Neural progenitor cell (in vitro differentiated cells): ENCODE results near the gene AMMECR1.

Experiments
- EZH2phosphoT487 ChIP-seq: fragments of 200-600 bp; sonication (generic); IDR thresholded peaks from 2 replicates; pipeline ENCODE4 v1.6.1; 2017; ENCODE audit warnings: antibody characterized with exemption
- TF ChIP-seq, protein P1 (sequence below): fragments of 200-600 bp; sonication (generic); IDR thresholded peaks from 2 replicates; pipeline ENCODE4 v1.5.1; 2017; ENCODE audit warnings: antibody characterized with exemption, mild to moderate bottlenecking

DNA sequence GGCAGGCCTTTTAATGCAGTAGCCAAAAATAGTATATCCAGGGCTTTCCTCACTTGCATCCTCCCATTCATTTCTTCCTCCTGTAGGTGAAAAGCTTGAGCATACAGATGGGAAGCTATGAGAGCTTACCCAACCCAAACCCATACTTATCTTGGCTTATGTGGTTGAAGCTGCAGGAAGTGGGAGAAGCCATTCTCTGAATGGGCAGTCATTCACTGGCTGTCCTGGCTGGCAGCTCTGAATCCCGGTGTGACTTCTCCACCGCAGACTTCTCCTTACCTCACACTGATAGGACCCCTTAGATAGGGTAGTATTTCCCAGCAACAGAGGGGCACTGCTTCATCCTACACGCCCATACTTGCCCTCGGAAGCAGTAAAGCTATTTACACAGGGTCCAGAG, 125.4 kb downstream of the AMMECR1 start:
- TF ChIP-seq, protein P1, sequence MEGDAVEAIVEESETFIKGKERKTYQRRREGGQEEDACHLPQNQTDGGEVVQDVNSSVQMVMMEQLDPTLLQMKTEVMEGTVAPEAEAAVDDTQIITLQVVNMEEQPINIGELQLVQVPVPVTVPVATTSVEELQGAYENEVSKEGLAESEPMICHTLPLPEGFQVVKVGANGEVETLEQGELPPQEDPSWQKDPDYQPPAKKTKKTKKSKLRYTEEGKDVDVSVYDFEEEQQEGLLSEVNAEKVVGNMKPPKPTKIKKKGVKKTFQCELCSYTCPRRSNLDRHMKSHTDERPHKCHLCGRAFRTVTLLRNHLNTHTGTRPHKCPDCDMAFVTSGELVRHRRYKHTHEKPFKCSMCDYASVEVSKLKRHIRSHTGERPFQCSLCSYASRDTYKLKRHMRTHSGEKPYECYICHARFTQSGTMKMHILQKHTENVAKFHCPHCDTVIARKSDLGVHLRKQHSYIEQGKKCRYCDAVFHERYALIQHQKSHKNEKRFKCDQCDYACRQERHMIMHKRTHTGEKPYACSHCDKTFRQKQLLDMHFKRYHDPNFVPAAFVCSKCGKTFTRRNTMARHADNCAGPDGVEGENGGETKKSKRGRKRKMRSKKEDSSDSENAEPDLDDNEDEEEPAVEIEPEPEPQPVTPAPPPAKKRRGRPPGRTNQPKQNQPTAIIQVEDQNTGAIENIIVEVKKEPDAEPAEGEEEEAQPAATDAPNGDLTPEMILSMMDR = no peak
- no peak for TF ChIP-seq EZH2phosphoT487
